ENCODE data around the gene KY. TPM values are rescaled to one million over a fixed set of nuclear protein-coding genes. Genes with fewer than 3 reads are reported as not detected.

KY gene
- total RNA-seq, 1 experiment from 2014 or later: 0.29 TPM

DNA sequence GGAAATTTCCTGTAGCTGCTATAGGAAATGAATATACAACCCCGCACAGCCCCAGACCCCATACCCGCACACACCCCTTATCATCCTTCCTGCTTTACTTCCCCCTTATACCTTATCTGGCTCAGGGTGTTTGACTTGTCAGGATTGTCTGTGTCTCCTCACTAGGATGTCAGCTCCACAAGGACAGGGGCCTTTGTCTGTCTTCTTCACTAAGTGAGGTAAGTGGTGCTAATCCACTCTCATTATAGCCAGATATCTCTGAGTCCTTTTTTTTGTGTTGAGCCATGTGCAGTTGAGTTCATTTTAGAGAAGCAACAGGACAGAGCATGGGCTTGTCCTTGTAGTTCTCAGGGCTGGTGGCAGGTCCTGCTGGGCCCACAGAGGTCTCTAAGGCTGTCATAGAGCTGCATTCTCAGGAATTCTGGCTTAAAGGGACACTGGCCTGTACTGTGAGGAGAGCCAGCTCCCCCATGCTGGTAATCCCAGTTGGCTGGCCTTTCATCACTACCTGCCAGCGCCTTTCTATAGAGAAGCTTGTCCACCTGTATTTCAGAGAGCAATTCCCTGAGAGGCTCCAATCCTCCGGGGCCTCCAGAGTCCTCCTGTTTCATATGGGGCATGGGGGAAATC lies 9.0 kb downstream of the KY start:
- Histone ChIP-seq H3K9me2 (replicated peaks; ENCODE audit: low read length) (no peaks in the 10 kb centered on the region), H2AFZ (ENCODE audit: low read length) (no peak overlapping the region), H3K9ac (ENCODE audit: low read length) (no peak overlapping the region), H3K4me1 (ENCODE audit: insufficient read depth, low read length) (no peaks in the 10 kb centered on the region), H3K79me2 (ENCODE audit: low read length) (no peaks in the 10 kb centered on the region), H3K27me3 (ENCODE audit: low read length) (no peaks in the 10 kb centered on the region), H3K4me3 (ENCODE audit: low read length) (no peak overlapping the region), H3K27ac (ENCODE audit: low read length) (no peak overlapping the region), H3K9me3 (ENCODE audit: low read length) (no peaks in the 10 kb centered on the region), H3K4me2 (ENCODE audit: low read length) (no peak overlapping the region), H3K36me3 (ENCODE audit: low read depth, low read length) (no peaks in the 10 kb centered on the region), H3F3A (ENCODE audit: low read length, unreplicated experiment) (no peaks in the 10 kb centered on the region), H4K20me1 (ENCODE audit: low read length) (no peaks in the 10 kb centered on the region)
- BruUV-seq (replicated peaks): no TSS peak
- CTCF ChIA-PET: no interaction called here
- POLR2A ChIA-PET (ENCODE audit: unreplicated experiment): no interaction called here
- intact Hi-C loops (cut with micrococcal nuclease): loop anchor here (2.0 kb wide), 1 partner anchor 41 kb away; no protein-coding TSS in a partner anchor
- DNase-seq (no peak), ATAC-seq (no peak)
- TF ChIP-seq, protein P1, sequence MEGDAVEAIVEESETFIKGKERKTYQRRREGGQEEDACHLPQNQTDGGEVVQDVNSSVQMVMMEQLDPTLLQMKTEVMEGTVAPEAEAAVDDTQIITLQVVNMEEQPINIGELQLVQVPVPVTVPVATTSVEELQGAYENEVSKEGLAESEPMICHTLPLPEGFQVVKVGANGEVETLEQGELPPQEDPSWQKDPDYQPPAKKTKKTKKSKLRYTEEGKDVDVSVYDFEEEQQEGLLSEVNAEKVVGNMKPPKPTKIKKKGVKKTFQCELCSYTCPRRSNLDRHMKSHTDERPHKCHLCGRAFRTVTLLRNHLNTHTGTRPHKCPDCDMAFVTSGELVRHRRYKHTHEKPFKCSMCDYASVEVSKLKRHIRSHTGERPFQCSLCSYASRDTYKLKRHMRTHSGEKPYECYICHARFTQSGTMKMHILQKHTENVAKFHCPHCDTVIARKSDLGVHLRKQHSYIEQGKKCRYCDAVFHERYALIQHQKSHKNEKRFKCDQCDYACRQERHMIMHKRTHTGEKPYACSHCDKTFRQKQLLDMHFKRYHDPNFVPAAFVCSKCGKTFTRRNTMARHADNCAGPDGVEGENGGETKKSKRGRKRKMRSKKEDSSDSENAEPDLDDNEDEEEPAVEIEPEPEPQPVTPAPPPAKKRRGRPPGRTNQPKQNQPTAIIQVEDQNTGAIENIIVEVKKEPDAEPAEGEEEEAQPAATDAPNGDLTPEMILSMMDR (conservative IDR thresholded peaks at IDR 0.05; ENCODE audit: low read depth, low read length): no peak
- no peak for TF ChIP-seq EZH2 (IDR thresholded peaks at IDR 0.05; ENCODE audit: low read length, unreplicated experiment)

DNA sequence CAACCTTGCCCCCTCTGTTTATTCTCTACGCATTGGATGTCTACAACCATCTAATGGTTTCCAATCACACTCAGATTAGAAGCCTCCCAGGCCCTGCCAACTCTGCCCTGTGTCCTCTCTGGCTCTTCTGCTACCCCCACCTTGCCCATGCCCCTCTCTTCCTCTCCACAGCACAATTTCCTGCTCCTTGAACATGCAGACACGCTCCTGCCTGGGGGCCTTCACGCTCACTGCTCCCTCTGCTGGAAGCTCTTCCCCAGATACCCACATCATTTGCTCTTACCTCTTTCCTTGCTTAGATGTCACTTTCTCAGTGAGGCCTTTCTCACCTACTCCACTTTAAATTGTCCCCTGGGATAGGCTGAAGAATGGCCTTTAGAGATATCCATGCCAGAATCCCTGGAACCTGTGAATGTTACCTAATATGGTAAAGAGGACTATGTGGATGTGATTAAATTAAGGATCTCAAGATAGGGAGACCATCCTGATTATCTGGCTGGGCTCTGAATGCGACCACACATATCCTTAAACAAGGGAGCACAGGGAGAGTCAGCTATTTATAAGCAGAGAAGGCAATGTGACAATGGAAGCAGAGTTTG lies 9.9 kb downstream of the KY start:
- BruUV-seq (replicated peaks): no TSS peak
- Histone ChIP-seq H2AFZ (ENCODE audit: low read length) (no peak overlapping the region), H4K20me1 (ENCODE audit: low read length) (no peaks in the 10 kb centered on the region), H3K9ac (ENCODE audit: low read length) (no peak overlapping the region), H3K27ac (ENCODE audit: low read length) (no peak overlapping the region), H3F3A (ENCODE audit: low read length, unreplicated experiment) (no peaks in the 10 kb centered on the region), H3K27me3 (ENCODE audit: low read length) (no peaks in the 10 kb centered on the region), H3K4me3 (ENCODE audit: low read length) (no peak overlapping the region), H3K4me2 (ENCODE audit: low read length) (no peak overlapping the region), H3K79me2 (ENCODE audit: low read length) (no peaks in the 10 kb centered on the region), H3K9me3 (ENCODE audit: low read length) (no peaks in the 10 kb centered on the region), H3K4me1 (ENCODE audit: insufficient read depth, low read length) (no peaks in the 10 kb centered on the region), H3K9me2 (replicated peaks; ENCODE audit: low read length) (no peaks in the 10 kb centered on the region), H3K36me3 (ENCODE audit: low read depth, low read length) (no peaks in the 10 kb centered on the region)
- TF ChIP-seq, protein P1 (conservative IDR thresholded peaks at IDR 0.05; ENCODE audit: low read depth, low read length): peak; percentile 58
- TF ChIP-seq EZH2 (IDR thresholded peaks at IDR 0.05; ENCODE audit: low read length, unreplicated experiment) (no peak), EZH2phosphoT487 (IDR thresholded peaks at IDR 0.05; ENCODE audit: borderline replicate concordance, low read length) (no peak)
- intact Hi-C loops (cut with micrococcal nuclease): loop anchor here (2.0 kb wide), 1 partner anchor 40 kb away; no protein-coding TSS in a partner anchor
- ATAC-seq (no peak), DNase-seq (peak; percentile 22)
- ChIA-PET CTCF (interaction anchor here (0.5 to 0.6 kb wide), 2 partner anchors 12 to 19 kb away, joined by 3 to 4 read pairs; no protein-coding TSS in a partner anchor), POLR2A (ENCODE audit: unreplicated experiment) (no interaction called here)

DNA sequence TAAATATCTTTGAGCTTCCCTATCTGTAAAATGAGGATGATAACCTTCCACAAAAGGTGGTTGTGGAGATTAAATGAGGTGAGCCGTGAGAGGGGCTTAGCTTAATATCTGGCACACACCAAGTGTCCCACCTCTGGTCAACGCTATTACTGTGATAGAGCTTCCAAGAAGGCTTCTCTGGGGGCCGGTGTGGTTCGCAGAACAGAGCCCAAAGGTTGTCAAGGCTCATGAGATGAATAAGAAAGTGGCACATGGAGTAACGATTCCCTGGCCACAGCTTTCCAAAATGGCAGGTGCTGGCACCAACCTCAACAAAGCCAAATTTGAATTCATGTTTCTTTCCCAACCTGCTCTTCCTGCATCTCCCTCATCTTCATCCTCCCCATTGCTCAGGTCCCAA lies 10.4 kb downstream of the KY start:
- H3F3A ChIP-seq (ENCODE audit: low read length, unreplicated experiment): no peaks in the 10 kb centered on the region
- CTCF ChIA-PET: interaction anchor here (0.6 kb wide), 1 partner anchor 11 kb away, joined by 4 read pairs; no protein-coding TSS in a partner anchor
- H3K9me3 ChIP-seq (ENCODE audit: low read length): no peaks in the 10 kb centered on the region
- intact Hi-C loops (cut with micrococcal nuclease): loop anchor here (2.0 kb wide), 1 partner anchor 40 kb away; no protein-coding TSS in a partner anchor
- POLR2A ChIA-PET (ENCODE audit: unreplicated experiment): no interaction called here
- TF ChIP-seq EZH2phosphoT487 (IDR thresholded peaks at IDR 0.05; ENCODE audit: borderline replicate concordance, low read length): no peak
- TF ChIP-seq EZH2 (IDR thresholded peaks at IDR 0.05; ENCODE audit: low read length, unreplicated experiment): no peak
- no TSS peak for BruUV-seq (replicated peaks)
- H3K27ac ChIP-seq (ENCODE audit: low read length): no peak overlapping the region
- H4K20me1 ChIP-seq (ENCODE audit: low read length): no peaks in the 10 kb centered on the region
- H3K9me2 ChIP-seq (replicated peaks; ENCODE audit: low read length): no peaks in the 10 kb centered on the region
- no peak overlapping the region for H2AFZ ChIP-seq (ENCODE audit: low read length)
- no peaks in the 10 kb centered on the region for H3K27me3 ChIP-seq (ENCODE audit: low read length)
- ATAC-seq (no peak), DNase-seq (no peak)
- H3K36me3 ChIP-seq (ENCODE audit: low read depth, low read length): no peaks in the 10 kb centered on the region
- H3K4me2 ChIP-seq (ENCODE audit: low read length): no peak overlapping the region
- H3K9ac ChIP-seq (ENCODE audit: low read length): no peak overlapping the region
- H3K79me2 ChIP-seq (ENCODE audit: low read length): no peaks in the 10 kb centered on the region
- H3K4me3 ChIP-seq (ENCODE audit: low read length): no peak overlapping the region
- H3K4me1 ChIP-seq (ENCODE audit: insufficient read depth, low read length): no peaks in the 10 kb centered on the region
